ENCODE data around the gene CGN. TPM values are rescaled to one million over a fixed set of nuclear protein-coding genes. Genes with fewer than 3 reads are reported as not detected.
"Not testable (repeated sequence)": the region's sequence is repeated elsewhere in the genome, so short reads cannot be mapped to it uniquely, and the experiment has no call there.

The CGN gene
- polyA plus RNA-seq, 1 donor from 2014 or later: 4.4 TPM

DNA sequence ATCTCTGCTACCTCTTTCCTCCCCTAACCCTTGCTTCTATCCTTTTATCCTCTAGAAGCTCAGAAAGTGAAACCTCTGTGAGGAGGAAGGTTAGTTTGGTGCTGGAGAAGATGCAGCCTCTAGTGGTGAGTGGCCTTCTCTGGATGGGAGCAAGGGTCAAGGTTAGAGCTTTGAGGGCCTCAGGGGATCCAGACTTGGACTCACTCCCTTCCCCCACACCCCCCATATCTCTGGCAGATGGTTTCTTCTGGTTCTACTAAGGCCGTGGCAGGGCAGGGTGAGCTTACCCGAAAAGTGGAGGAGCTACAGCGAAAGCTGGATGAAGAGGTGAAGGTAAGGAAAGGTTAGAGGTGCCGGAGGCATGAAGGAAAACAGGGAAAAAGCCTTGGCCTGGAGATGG is 9.2 kb downstream of the CGN start:
- Histone ChIP-seq H3K27me3 (ENCODE audit: insufficient read depth, low read depth, low read length) (no peaks in the 10 kb centered on the region), H3K4me3 (ENCODE audit: low read length) (no peak overlapping the region), H3K4me2 (ENCODE audit: low read length) (no peak overlapping the region), H3K9me3 (ENCODE audit: low read length) (no peaks in the 10 kb centered on the region), H3K27ac (ENCODE audit: low read length) (no peak overlapping the region), H4K20me1 (ENCODE audit: insufficient read depth) (no peaks in the 10 kb centered on the region), H2AFZ (ENCODE audit: low read depth, low read length) (no peak overlapping the region), H3K79me2 (replicated peaks; ENCODE audit: insufficient read depth, low read length) (no peaks in the 10 kb centered on the region), H3F3A (ENCODE audit: insufficient read depth, low read length, poor library complexity, severe bottlenecking) (no peaks in the 10 kb centered on the region), H3K9ac (ENCODE audit: low read length) (no peak overlapping the region), H3K9me2 (ENCODE audit: insufficient read depth, low read length) (no peaks in the 10 kb centered on the region), H3K36me3 (ENCODE audit: insufficient read depth, low read length) (peaks cover 8% of the 10 kb centered on the region)
- TF ChIP-seq TAF1 (IDR thresholded peaks at IDR 0.05; ENCODE audit: low read depth) (no peak), SMC3 (conservative IDR thresholded peaks at IDR 0.05; ENCODE audit: poor library complexity) (no peak), RAD21 (conservative IDR thresholded peaks at IDR 0.05) (no peak), EP300 (conservative IDR thresholded peaks at IDR 0.05; ENCODE audit: poor library complexity, severe bottlenecking) (no peak), MXI1 (conservative IDR thresholded peaks at IDR 0.05; ENCODE audit: poor library complexity, severe bottlenecking) (no peak), POLR2AphosphoS5 (IDR thresholded peaks at IDR 0.05) (no peak), EZH2 (IDR thresholded peaks at IDR 0.05; ENCODE audit: borderline replicate concordance, insufficient read depth, low read length, poor library complexity, severe bottlenecking) (no peak), CTCF (IDR thresholded peaks at IDR 0.05; ENCODE audit: poor library complexity, severe bottlenecking) (no peak), REST (IDR thresholded peaks at IDR 0.05; ENCODE audit: borderline replicate concordance) (no peak)

DNA sequence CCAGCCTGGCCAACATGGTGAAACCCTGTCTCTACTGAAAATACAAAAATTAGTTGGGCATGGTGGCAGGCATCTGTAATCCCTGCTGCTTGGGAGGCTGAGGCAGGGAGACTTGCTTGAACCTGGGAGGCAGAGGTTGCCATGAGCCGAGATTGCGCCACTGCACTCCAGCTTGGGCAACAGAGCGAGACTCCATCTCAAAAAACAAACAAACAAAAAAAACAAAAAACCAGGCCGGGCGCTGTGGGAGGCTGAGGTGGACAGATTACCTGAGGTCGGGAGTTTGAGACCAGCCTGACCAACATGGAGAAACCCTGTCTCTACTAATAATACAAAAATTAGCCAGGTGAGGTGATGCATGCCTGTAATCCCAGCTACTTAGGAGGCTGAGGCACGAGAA is 11.2 kb downstream of the CGN start:
- H3F3A ChIP-seq (ENCODE audit: insufficient read depth, low read length, poor library complexity, severe bottlenecking); H3K4me2 ChIP-seq (ENCODE audit: low read length); H3K9me2 ChIP-seq (ENCODE audit: insufficient read depth, low read length); H3K27ac ChIP-seq (ENCODE audit: low read length); H4K20me1 ChIP-seq (ENCODE audit: insufficient read depth); H3K4me3 ChIP-seq (ENCODE audit: low read length); H3K9ac ChIP-seq (ENCODE audit: low read length); H3K9me3 ChIP-seq (ENCODE audit: low read length); H2AFZ ChIP-seq (ENCODE audit: low read depth, low read length); H3K79me2 ChIP-seq (replicated peaks; ENCODE audit: insufficient read depth, low read length); H3K27me3 ChIP-seq (ENCODE audit: insufficient read depth, low read depth, low read length); H3K36me3 ChIP-seq (ENCODE audit: insufficient read depth, low read length): not testable (repeated sequence)

DNA sequence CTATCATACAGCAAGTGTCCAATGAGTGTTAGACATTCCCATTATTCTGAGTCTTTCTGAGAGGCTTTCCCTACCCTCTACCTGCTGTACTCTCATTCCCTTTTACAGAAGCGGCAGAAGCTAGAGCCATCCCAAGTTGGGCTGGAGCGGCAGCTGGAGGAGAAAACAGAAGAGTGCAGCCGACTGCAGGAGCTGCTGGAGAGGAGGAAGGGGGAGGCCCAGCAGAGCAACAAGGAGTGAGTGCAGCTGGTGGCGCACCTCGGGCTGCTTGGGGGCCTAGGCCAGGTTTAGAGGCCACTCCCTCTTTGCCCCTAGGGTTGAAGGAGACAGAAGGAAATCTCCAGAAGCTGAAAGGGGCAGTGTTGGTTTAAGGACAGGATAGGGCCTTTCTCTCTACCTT is 12.1 kb downstream of the CGN start:
- TF ChIP-seq MXI1 (conservative IDR thresholded peaks at IDR 0.05; ENCODE audit: poor library complexity, severe bottlenecking): no peak
- TF ChIP-seq TAF1 (IDR thresholded peaks at IDR 0.05; ENCODE audit: low read depth): no peak
- TF ChIP-seq REST (IDR thresholded peaks at IDR 0.05; ENCODE audit: borderline replicate concordance): no peak
- no peak for TF ChIP-seq POLR2AphosphoS5 (IDR thresholded peaks at IDR 0.05)
- TF ChIP-seq EZH2 (IDR thresholded peaks at IDR 0.05; ENCODE audit: borderline replicate concordance, insufficient read depth, low read length, poor library complexity, severe bottlenecking): no peak
- no peak for TF ChIP-seq RAD21 (conservative IDR thresholded peaks at IDR 0.05)
- no peak for TF ChIP-seq SMC3 (conservative IDR thresholded peaks at IDR 0.05; ENCODE audit: poor library complexity)
- TF ChIP-seq EP300 (conservative IDR thresholded peaks at IDR 0.05; ENCODE audit: poor library complexity, severe bottlenecking): no peak
- no peak for TF ChIP-seq CTCF (IDR thresholded peaks at IDR 0.05; ENCODE audit: poor library complexity, severe bottlenecking)
- no peak overlapping the region for H3K27ac ChIP-seq (ENCODE audit: low read length)
- no peak overlapping the region for H2AFZ ChIP-seq (ENCODE audit: low read depth, low read length)
- no peaks in the 10 kb centered on the region for H3K79me2 ChIP-seq (replicated peaks; ENCODE audit: insufficient read depth, low read length)
- H3K27me3 ChIP-seq (ENCODE audit: insufficient read depth, low read depth, low read length): no peaks in the 10 kb centered on the region
- H3F3A ChIP-seq (ENCODE audit: insufficient read depth, low read length, poor library complexity, severe bottlenecking): no peaks in the 10 kb centered on the region
- peaks cover 8% of the 10 kb centered on the region for H3K36me3 ChIP-seq (ENCODE audit: insufficient read depth, low read length)
- H3K4me2 ChIP-seq (ENCODE audit: low read length): no peak overlapping the region
- H3K4me3 ChIP-seq (ENCODE audit: low read length): no peak overlapping the region
- no peak overlapping the region for H3K9ac ChIP-seq (ENCODE audit: low read length)
- no peaks in the 10 kb centered on the region for H4K20me1 ChIP-seq (ENCODE audit: insufficient read depth)
- H3K9me2 ChIP-seq (ENCODE audit: insufficient read depth, low read length): no peaks in the 10 kb centered on the region
- no peaks in the 10 kb centered on the region for H3K9me3 ChIP-seq (ENCODE audit: low read length)

Measured in neural cell (in vitro differentiated cells).